OCI-LY7 (cell line): ENCODE results near the gene UBTD2. TPM values are rescaled to one million over a fixed set of nuclear protein-coding genes. Genes with fewer than 3 reads are reported as not detected.

Experiments
- BruUV-seq: library from RNA; stranded (reverse); fragments of 400-500 nt; replicated peaks from 2 replicates; lab custom pipeline; 2021; lab: Mats Ljungman, UMichigan
- CTCF ChIA-PET: fragments of 300-600 bp; sonication (Branson Sonifier 250); formaldehyde crosslinking; loops from one replicate; lab custom pipeline; 2022; ENCODE audit warnings: antibody characterized with exemption; ENCODE audit not compliant: unreplicated experiment; lab: Charles Lee
- POLR2A ChIA-PET: fragments of 300-600 bp; sonication (Branson Sonifier 250); formaldehyde crosslinking; loops from one replicate; lab custom pipeline; 2022; ENCODE audit warnings: antibody characterized with exemption; lab: Charles Lee
- DNase-seq: peaks from one replicate; pipeline ENCODE4 v3.0.0-alpha.2; 2015; ENCODE audit warnings: low spot score
- H2AFZ ChIP-seq: fragments of 200-600 bp; sonication (generic), shearing (Covaris generic); 2 replicates; pipeline ENCODE4 v1.6.1; 2014; ENCODE audit warnings: mild to moderate bottlenecking, antibody characterized with exemption, low read length, moderate library complexity
- H3K27ac ChIP-seq: fragments of 200-600 bp; sonication (generic); 2 replicates; pipeline ENCODE4 v1.5.1; 2014; ENCODE audit warnings: mixed run types, low read depth, mild to moderate bottlenecking, moderate library complexity, low read length, inconsistent platforms; ENCODE audit not compliant: poor library complexity, severe bottlenecking
- H3K36me3 ChIP-seq: fragments of 200-600 bp; sonication (generic); 2 replicates; pipeline ENCODE4 v1.6.1; 2014; ENCODE audit warnings: mild to moderate bottlenecking, antibody characterized with exemption, low read length, moderate library complexity, mixed read lengths; ENCODE audit not compliant: insufficient read depth
- H3K4me1 ChIP-seq: fragments of 200-600 bp; sonication (generic); 2 replicates; pipeline ENCODE4 v1.5.1; 2014; ENCODE audit warnings: mild to moderate bottlenecking, low read length; ENCODE audit not compliant: insufficient read depth, poor library complexity, severe bottlenecking
- H3K4me2 ChIP-seq: fragments of 200-600 bp; sonication (generic); 2 replicates; pipeline ENCODE4 v1.6.1; 2014; ENCODE audit warnings: mild to moderate bottlenecking, low read length
- H3K4me3 ChIP-seq: fragments of 200-600 bp; sonication (generic); 2 replicates; pipeline ENCODE4 v1.5.1; 2014; ENCODE audit warnings: mild to moderate bottlenecking, low read depth, low read length; ENCODE audit not compliant: poor library complexity, severe bottlenecking
- H3K79me2 ChIP-seq: fragments of 200-600 bp; sonication (generic); 2 replicates; pipeline ENCODE4 v1.6.1; 2016; ENCODE audit warnings: low read depth, mild to moderate bottlenecking, low read length, moderate library complexity, mixed read lengths; ENCODE audit not compliant: insufficient read depth
- H3K9me2 ChIP-seq: fragments of 200-600 bp; sonication (generic); 2 replicates; pipeline ENCODE4 v1.6.1; 2016; ENCODE audit warnings: mild to moderate bottlenecking, low read length, mixed read lengths; ENCODE audit not compliant: insufficient read depth
- H3K9me3 ChIP-seq: fragments of 200-600 bp; sonication (generic); 2 replicates; pipeline ENCODE4 v1.6.1; 2014; ENCODE audit warnings: mild to moderate bottlenecking, mixed run types, low read length, mixed read lengths
- H4K20me1 ChIP-seq: fragments of 200-600 bp; sonication (generic); 2 replicates; pipeline ENCODE4 v1.6.1; 2014; ENCODE audit warnings: mild to moderate bottlenecking, antibody characterized with exemption, low read length, moderate library complexity, mixed read lengths; ENCODE audit not compliant: insufficient read depth
- EZH2phosphoT487 ChIP-seq: fragments of 200-600 bp; sonication (generic); IDR thresholded peaks from 2 replicates; pipeline ENCODE4 v1.6.1; 2018; ENCODE audit warnings: low read depth, borderline replicate concordance, mild to moderate bottlenecking, mixed run types, antibody characterized with exemption, low read length, moderate library complexity, mixed read lengths
- intact Hi-C: fragments of 100-400 bp; cut with micrococcal nuclease; formaldehyde crosslinking; loops from one replicate; pipeline ENCODE4 v1.10.0; 2022; ENCODE audit not compliant: unreplicated experiment
- total RNA-seq, 2 experiments: library from RNA; depleted of rRNA in 1 of 2; stranded (reverse); fragments of >200 nt in 1 of 2; shearing (Covaris generic) in 1 of 2; gene quantifications; 2 replicates each; pipeline ENCODE4 v1.2.3, GENCODE V29; 2014 to 2022
- TF ChIP-seq, protein P1 (sequence below): fragments of 200-600 bp; sonication (generic); conservative IDR thresholded peaks from 2 replicates; pipeline ENCODE4 v1.5.1; 2014; ENCODE audit warnings: mild to moderate bottlenecking, antibody characterized with exemption, low read length, moderate library complexity, mixed read lengths

Gene UBTD2
- total RNA-seq, 2 experiments from 2014 or later = 16.0 to 19.8 TPM

DNA sequence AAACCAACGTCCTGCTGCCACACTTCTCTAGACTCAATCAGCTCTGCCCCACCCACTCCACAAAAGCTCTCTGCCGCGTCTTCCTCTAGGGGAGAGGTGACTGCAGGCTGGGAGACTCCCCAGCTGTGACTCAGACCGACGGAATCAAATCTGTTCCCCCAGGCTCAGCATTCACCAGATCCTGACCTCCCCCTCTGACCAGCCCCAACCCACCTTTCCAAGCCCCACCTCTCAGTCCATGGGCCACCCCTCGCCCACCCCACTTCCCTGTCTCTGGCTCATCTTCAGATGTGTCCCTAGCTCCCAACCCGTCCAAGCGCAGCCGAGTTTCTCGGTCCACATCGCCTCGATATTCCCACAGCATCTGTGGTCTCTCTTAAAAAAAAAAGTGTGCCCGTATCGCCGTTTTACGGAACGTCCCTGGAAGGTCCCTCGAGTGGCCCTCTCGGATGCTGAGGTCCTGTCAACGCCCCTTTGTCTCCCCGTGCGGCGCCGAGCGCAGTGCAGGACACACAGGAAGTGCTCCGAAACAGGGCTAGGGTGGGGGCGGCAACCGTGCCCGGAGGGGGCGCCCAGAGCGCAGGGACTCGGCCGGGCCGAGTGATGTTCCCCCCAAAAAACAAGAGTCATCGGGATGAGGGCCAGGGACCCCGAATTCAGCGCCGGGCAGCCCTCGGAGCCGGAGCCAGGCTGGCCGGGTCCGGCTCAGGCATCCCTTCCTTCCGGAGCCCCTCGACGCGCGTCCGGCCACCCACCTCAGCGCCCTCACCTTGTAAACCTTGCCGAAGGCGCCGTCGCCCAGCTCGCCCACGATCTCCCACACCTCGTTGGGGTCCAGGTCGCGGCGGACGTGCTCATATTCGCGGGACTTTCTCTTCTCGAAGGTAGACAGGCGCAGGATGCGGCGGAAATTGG lies 96.2 kb downstream of the UBTD2 start:
- Histone ChIP-seq H3K79me2 (peaks cover 47% of the 10 kb centered on the region), H3K9me3 (no peaks in the 10 kb centered on the region), H3K27ac (peak overlapping the region; percentile 62), H3K4me1 (peaks cover 26% of the 10 kb centered on the region), H3K9me2 (no peaks in the 10 kb centered on the region), H3K36me3 (peaks cover 30% of the 10 kb centered on the region), H4K20me1 (peaks cover 3% of the 10 kb centered on the region; the same call in 1 of the 2 replicates), H3K4me2 (peak overlapping the region; percentile 93), H2AFZ (peak overlapping the region; percentile 74), H3K4me3 (peak overlapping the region; percentile 97)
- TF ChIP-seq EZH2phosphoT487 = no peak
- TF ChIP-seq, protein P1, sequence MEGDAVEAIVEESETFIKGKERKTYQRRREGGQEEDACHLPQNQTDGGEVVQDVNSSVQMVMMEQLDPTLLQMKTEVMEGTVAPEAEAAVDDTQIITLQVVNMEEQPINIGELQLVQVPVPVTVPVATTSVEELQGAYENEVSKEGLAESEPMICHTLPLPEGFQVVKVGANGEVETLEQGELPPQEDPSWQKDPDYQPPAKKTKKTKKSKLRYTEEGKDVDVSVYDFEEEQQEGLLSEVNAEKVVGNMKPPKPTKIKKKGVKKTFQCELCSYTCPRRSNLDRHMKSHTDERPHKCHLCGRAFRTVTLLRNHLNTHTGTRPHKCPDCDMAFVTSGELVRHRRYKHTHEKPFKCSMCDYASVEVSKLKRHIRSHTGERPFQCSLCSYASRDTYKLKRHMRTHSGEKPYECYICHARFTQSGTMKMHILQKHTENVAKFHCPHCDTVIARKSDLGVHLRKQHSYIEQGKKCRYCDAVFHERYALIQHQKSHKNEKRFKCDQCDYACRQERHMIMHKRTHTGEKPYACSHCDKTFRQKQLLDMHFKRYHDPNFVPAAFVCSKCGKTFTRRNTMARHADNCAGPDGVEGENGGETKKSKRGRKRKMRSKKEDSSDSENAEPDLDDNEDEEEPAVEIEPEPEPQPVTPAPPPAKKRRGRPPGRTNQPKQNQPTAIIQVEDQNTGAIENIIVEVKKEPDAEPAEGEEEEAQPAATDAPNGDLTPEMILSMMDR = peak; percentile 20; the same call in 1 of the 2 replicates
- no TSS peak for BruUV-seq
- CTCF ChIA-PET = interaction anchor here (0.7 to 2.4 kb wide), 11 partner anchors 9 to 104 kb away, joined by 3 to 13 read pairs (median 4); no protein-coding TSS in a partner anchor
- peak; percentile 76 for DNase-seq
- POLR2A ChIA-PET = interaction anchor here (0.6 to 2.4 kb wide), 18 partner anchors 8 to 180 kb away, joined by 3 to 39 read pairs (median 4); partner anchors contain the start of genes FBXW11 and UBTD2
- intact Hi-C loops = loop anchor here (1.0 to 5.0 kb wide), 9 partner anchors 8 to 275 kb away; partner anchors contain the start of genes FBXW11 and UBTD2

DNA sequence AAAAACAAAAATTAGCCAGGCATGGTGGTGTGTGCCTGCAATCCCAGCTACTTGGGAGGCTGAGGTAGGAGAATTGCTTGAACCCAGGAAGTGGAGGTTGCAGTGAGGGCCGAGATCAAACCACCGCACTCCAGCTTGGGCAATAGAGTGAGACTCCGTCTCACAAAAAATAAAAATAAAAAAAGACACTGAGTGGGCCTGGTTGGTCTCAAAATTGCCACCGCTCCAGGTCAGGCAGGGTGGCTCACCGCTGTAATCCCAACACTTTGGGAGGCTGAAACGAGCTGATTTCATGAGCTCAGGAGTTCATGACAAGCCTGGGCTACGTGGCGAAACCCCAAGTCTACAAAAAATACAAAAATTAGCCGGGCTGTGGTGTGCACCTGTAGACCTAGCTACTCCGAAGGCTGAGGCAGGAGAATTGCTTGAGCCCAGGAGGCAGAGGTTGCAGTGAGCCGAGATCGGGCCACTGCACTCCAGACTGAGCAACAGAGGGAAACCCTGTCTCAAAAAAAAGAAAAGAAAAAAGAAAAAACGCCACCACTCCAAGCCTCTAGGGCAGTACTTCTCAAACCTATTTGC lies 97.4 kb downstream of the UBTD2 start:
- POLR2A ChIA-PET = interaction anchor here (0.6 to 2.4 kb wide), 15 partner anchors 8 to 1601 kb away, joined by 3 to 39 read pairs (median 4); partner anchors contain the start of gene UBTD2
- peak overlapping the region; percentile 93 for H3K4me2 ChIP-seq
- H3K79me2 ChIP-seq = peaks cover 59% of the 10 kb centered on the region
- no peak for DNase-seq
- no TSS peak for BruUV-seq
- peaks cover 26% of the 10 kb centered on the region for H3K4me1 ChIP-seq
- H3K27ac ChIP-seq = no peak overlapping the region
- peaks cover 3% of the 10 kb centered on the region; the same call in 1 of the 2 replicates for H4K20me1 ChIP-seq
- no peak for TF ChIP-seq EZH2phosphoT487
- TF ChIP-seq, protein P1 = no peak
- peaks cover 39% of the 10 kb centered on the region for H3K36me3 ChIP-seq
- H2AFZ ChIP-seq = no peak overlapping the region
- CTCF ChIA-PET = interaction anchor here (0.7 to 1.3 kb wide), 5 partner anchors 10 to 96 kb away, joined by 3 to 6 read pairs (median 3); no protein-coding TSS in a partner anchor
- H3K4me3 ChIP-seq = peak overlapping the region; percentile 97
- no peaks in the 10 kb centered on the region for H3K9me2 ChIP-seq
- no peaks in the 10 kb centered on the region for H3K9me3 ChIP-seq
- intact Hi-C loops = loop anchor here (5.0 kb wide), 2 partner anchors 179 to 274 kb away; partner anchors contain the start of gene FBXW11
